Kidney epithelial cell (primary cell): ENCODE measurements around the gene C2CD4D. TPM values are rescaled to one million over a fixed set of nuclear protein-coding genes. Genes with fewer than 3 reads are reported as not detected.
A peak's percentile ranks its signal among the peaks of the same experiment; 100 is the strongest.

Source experiments
- DNase-seq: peaks from one replicate; pipeline ENCODE4 v3.0.0-alpha.2; 2010; ENCODE audit warnings: low read depth
- H3K27me3 ChIP-seq: 2 replicates; pipeline ENCODE4 v1.6.0; 2011; ENCODE audit warnings: low read length; ENCODE audit not compliant: control insufficient read depth, insufficient read depth
- H3K36me3 ChIP-seq: 2 replicates; pipeline ENCODE4 v1.5.1; 2011; ENCODE audit warnings: low read length; ENCODE audit not compliant: control insufficient read depth, insufficient read depth
- H3K4me3 ChIP-seq: 2 replicates; pipeline ENCODE4 v1.5.1; 2011; ENCODE audit warnings: low read depth, mild to moderate bottlenecking, control low read depth, low read length
- CTCF ChIP-seq: IDR thresholded peaks from 2 replicates; pipeline ENCODE4 v1.5.1; 2011; ENCODE audit warnings: mild to moderate bottlenecking, moderate library complexity, low read length, control low read depth, inconsistent platforms; ENCODE audit not compliant: insufficient read depth, poor library complexity, severe bottlenecking
- total RNA-seq: library from RNA; depleted of rRNA; stranded (reverse); fragments of >200 nt; gene quantifications from 2 replicates; pipeline ENCODE4 v1.2.3, GENCODE V29; 2015

Gene C2CD4D
- total RNA-seq, 1 donor from 2014 or later, result 1.3 TPM

- peaks cover 17% of the 10 kb centered on the region for H3K27me3 ChIP-seq
- peak overlapping the region; percentile 20 for H3K4me3 ChIP-seq
- H3K36me3 ChIP-seq, result no peaks in the 10 kb centered on the region
- DNase-seq, result no peak
- TF ChIP-seq CTCF, result no peak
Observed at GRCh38 chr1:151838222-151839081, 1.2 kb downstream of the C2CD4D start.

GRCh38 chr1:151837884-151838221 is 1.8 kb downstream of the C2CD4D start:
- DNase-seq, result no peak
- Histone ChIP-seq H3K27me3 (peaks cover 17% of the 10 kb centered on the region), H3K36me3 (no peaks in the 10 kb centered on the region), H3K4me3 (no peak overlapping the region)
- TF ChIP-seq CTCF, result no peak

- H3K27me3 ChIP-seq, result peaks cover 17% of the 10 kb centered on the region
- DNase-seq, result no peak
- no peak for TF ChIP-seq CTCF
- H3K36me3 ChIP-seq, result no peaks in the 10 kb centered on the region
- no peak overlapping the region for H3K4me3 ChIP-seq
Observed at GRCh38 chr1:151837197-151837596, 2.4 kb downstream of the C2CD4D start.

GRCh38 chr1:151835596-151835995 is 4.0 kb downstream of the C2CD4D start:
- DNase-seq, result no peak
- Histone ChIP-seq H3K27me3 (peaks cover 17% of the 10 kb centered on the region), H3K4me3 (no peak overlapping the region), H3K36me3 (no peaks in the 10 kb centered on the region)
- TF ChIP-seq CTCF, result no peak

GRCh38 chr1:151834239-151834638 is 5.4 kb downstream of the C2CD4D start:
- Histone ChIP-seq H3K4me3 (no peak overlapping the region), H3K36me3 (no peaks in the 10 kb centered on the region), H3K27me3 (peaks cover 10% of the 10 kb centered on the region)
- no peak for DNase-seq
- no peak for TF ChIP-seq CTCF
